OCI-LY7 (cell line): ENCODE measurements around the gene PODN. TPM values are rescaled to one million over a fixed set of nuclear protein-coding genes. Genes with fewer than 3 reads are reported as not detected.

Experiments
- BruUV-seq: library from RNA; stranded (reverse); fragments of 400-500 nt; replicated peaks from 2 replicates; lab custom pipeline; 2021; lab: Mats Ljungman, UMichigan
- CTCF ChIA-PET: fragments of 300-600 bp; sonication (Branson Sonifier 250); formaldehyde crosslinking; loops from one replicate; lab custom pipeline; 2022; ENCODE audit warnings: antibody characterized with exemption; ENCODE audit not compliant: unreplicated experiment; lab: Charles Lee
- POLR2A ChIA-PET: fragments of 300-600 bp; sonication (Branson Sonifier 250); formaldehyde crosslinking; loops from one replicate; lab custom pipeline; 2022; ENCODE audit warnings: antibody characterized with exemption; lab: Charles Lee
- DNase-seq: peaks from one replicate; pipeline ENCODE4 v3.0.0-alpha.2; 2015; ENCODE audit warnings: low spot score
- H2AFZ ChIP-seq: fragments of 200-600 bp; sonication (generic), shearing (Covaris generic); 2 replicates; pipeline ENCODE4 v1.6.1; 2014; ENCODE audit warnings: mild to moderate bottlenecking, antibody characterized with exemption, low read length, moderate library complexity
- H3K27ac ChIP-seq: fragments of 200-600 bp; sonication (generic); 2 replicates; pipeline ENCODE4 v1.5.1; 2014; ENCODE audit warnings: mixed run types, low read depth, mild to moderate bottlenecking, moderate library complexity, low read length, inconsistent platforms; ENCODE audit not compliant: poor library complexity, severe bottlenecking
- H3K36me3 ChIP-seq: fragments of 200-600 bp; sonication (generic); 2 replicates; pipeline ENCODE4 v1.6.1; 2014; ENCODE audit warnings: mild to moderate bottlenecking, antibody characterized with exemption, low read length, moderate library complexity, mixed read lengths; ENCODE audit not compliant: insufficient read depth
- H3K4me1 ChIP-seq: fragments of 200-600 bp; sonication (generic); 2 replicates; pipeline ENCODE4 v1.5.1; 2014; ENCODE audit warnings: mild to moderate bottlenecking, low read length; ENCODE audit not compliant: insufficient read depth, poor library complexity, severe bottlenecking
- H3K4me2 ChIP-seq: fragments of 200-600 bp; sonication (generic); 2 replicates; pipeline ENCODE4 v1.6.1; 2014; ENCODE audit warnings: mild to moderate bottlenecking, low read length
- H3K4me3 ChIP-seq: fragments of 200-600 bp; sonication (generic); 2 replicates; pipeline ENCODE4 v1.5.1; 2014; ENCODE audit warnings: mild to moderate bottlenecking, low read depth, low read length; ENCODE audit not compliant: poor library complexity, severe bottlenecking
- H3K79me2 ChIP-seq: fragments of 200-600 bp; sonication (generic); 2 replicates; pipeline ENCODE4 v1.6.1; 2016; ENCODE audit warnings: low read depth, mild to moderate bottlenecking, low read length, moderate library complexity, mixed read lengths; ENCODE audit not compliant: insufficient read depth
- H3K9me2 ChIP-seq: fragments of 200-600 bp; sonication (generic); 2 replicates; pipeline ENCODE4 v1.6.1; 2016; ENCODE audit warnings: mild to moderate bottlenecking, low read length, mixed read lengths; ENCODE audit not compliant: insufficient read depth
- H3K9me3 ChIP-seq: fragments of 200-600 bp; sonication (generic); 2 replicates; pipeline ENCODE4 v1.6.1; 2014; ENCODE audit warnings: mild to moderate bottlenecking, mixed run types, low read length, mixed read lengths
- H4K20me1 ChIP-seq: fragments of 200-600 bp; sonication (generic); 2 replicates; pipeline ENCODE4 v1.6.1; 2014; ENCODE audit warnings: mild to moderate bottlenecking, antibody characterized with exemption, low read length, moderate library complexity, mixed read lengths; ENCODE audit not compliant: insufficient read depth
- EZH2phosphoT487 ChIP-seq: fragments of 200-600 bp; sonication (generic); IDR thresholded peaks from 2 replicates; pipeline ENCODE4 v1.6.1; 2018; ENCODE audit warnings: low read depth, borderline replicate concordance, mild to moderate bottlenecking, mixed run types, antibody characterized with exemption, low read length, moderate library complexity, mixed read lengths
- intact Hi-C: fragments of 100-400 bp; cut with micrococcal nuclease; formaldehyde crosslinking; loops from one replicate; pipeline ENCODE4 v1.10.0; 2022; ENCODE audit not compliant: unreplicated experiment
- total RNA-seq, 2 experiments: library from RNA; depleted of rRNA in 1 of 2; stranded (reverse); fragments of >200 nt in 1 of 2; shearing (Covaris generic) in 1 of 2; gene quantifications; 2 replicates each; pipeline ENCODE4 v1.2.3, GENCODE V29; 2014 to 2022
- TF ChIP-seq, protein P1 (sequence below): fragments of 200-600 bp; sonication (generic); conservative IDR thresholded peaks from 2 replicates; pipeline ENCODE4 v1.5.1; 2014; ENCODE audit warnings: mild to moderate bottlenecking, antibody characterized with exemption, low read length, moderate library complexity, mixed read lengths

Gene PODN
- total RNA-seq, 2 experiments from 2014 or later, result not detected

DNA sequence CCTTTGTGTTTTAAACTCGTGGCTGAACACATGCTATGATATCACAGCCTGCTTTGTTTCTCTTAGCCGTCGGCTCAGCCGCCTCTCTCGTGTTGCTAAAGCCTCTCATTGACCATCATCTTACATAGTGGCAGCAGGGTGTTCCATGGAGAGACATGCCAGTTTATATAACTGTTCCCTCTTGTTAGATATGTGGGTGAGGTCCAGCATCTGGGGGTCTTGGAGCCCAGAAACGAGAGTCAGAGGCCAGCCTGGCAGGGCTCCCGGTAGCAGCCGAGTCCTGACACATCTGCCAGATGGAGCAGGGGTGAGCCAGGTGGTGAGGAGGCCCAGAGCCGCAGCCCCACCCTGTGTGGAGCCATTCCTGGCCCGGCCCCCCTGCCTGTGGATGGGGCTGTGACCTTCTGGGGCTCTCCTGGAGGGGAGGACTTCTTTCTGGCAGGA, 11.9 kb downstream of the PODN start:
- no peak overlapping the region for H3K27ac ChIP-seq
- H3K9me2 ChIP-seq, result no peaks in the 10 kb centered on the region
- ChIA-PET CTCF (no interaction called here), POLR2A (no interaction called here)
- no peaks in the 10 kb centered on the region for H3K79me2 ChIP-seq
- no peak overlapping the region for H3K4me3 ChIP-seq
- H3K4me2 ChIP-seq, result no peak overlapping the region
- no TSS peak for BruUV-seq
- intact Hi-C loops, result no loop called here
- H3K4me1 ChIP-seq, result no peaks in the 10 kb centered on the region
- no peaks in the 10 kb centered on the region for H4K20me1 ChIP-seq
- H3K36me3 ChIP-seq, result no peaks in the 10 kb centered on the region
- no peak for DNase-seq
- no peak for TF ChIP-seq EZH2phosphoT487
- TF ChIP-seq, protein P1, sequence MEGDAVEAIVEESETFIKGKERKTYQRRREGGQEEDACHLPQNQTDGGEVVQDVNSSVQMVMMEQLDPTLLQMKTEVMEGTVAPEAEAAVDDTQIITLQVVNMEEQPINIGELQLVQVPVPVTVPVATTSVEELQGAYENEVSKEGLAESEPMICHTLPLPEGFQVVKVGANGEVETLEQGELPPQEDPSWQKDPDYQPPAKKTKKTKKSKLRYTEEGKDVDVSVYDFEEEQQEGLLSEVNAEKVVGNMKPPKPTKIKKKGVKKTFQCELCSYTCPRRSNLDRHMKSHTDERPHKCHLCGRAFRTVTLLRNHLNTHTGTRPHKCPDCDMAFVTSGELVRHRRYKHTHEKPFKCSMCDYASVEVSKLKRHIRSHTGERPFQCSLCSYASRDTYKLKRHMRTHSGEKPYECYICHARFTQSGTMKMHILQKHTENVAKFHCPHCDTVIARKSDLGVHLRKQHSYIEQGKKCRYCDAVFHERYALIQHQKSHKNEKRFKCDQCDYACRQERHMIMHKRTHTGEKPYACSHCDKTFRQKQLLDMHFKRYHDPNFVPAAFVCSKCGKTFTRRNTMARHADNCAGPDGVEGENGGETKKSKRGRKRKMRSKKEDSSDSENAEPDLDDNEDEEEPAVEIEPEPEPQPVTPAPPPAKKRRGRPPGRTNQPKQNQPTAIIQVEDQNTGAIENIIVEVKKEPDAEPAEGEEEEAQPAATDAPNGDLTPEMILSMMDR, result no peak
- no peak overlapping the region for H2AFZ ChIP-seq
- H3K9me3 ChIP-seq, result no peaks in the 10 kb centered on the region

DNA sequence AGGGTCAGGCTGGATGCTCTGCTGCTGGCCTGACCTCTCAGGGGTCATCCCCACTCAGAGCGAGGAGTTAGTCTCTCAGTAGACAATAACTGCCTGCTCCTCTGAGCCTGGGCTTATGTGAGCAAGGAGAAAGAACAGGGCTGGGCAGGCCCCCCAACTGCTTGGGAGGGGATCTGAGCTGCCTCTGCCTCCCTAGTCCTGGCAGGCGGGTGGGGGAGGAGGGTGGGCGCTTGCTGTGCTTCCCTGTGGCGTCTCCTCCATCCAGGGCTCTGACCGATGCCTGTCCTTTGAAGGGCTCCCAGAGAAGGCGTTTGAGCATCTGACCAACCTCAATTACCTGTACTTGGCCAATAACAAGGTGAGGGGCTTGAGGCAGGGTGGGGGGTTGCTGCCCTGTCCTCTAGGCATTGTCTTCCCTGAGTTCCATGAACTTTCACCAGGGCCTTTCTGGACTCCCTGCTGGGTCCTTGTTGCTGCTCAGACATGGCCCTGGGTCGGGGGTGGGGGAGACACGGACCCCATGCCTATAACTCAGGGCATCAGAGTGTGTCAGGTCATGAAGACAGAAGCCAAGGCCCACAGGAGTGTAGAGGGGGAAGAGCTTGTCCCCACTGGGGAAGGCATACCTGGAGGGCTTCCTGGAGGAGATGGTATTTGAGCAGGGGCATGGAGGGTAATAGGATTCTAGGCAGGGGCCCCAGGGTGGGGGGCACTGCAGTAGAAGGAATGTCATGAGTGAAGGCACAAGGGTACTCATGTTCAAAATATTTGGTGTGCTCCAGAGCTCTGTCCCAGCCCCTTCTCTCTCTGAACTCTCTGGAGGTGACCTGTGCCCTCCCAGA, 12.5 kb downstream of the PODN start:
- no peaks in the 10 kb centered on the region for H3K79me2 ChIP-seq
- CTCF ChIA-PET, result no interaction called here
- H3K9me2 ChIP-seq, result no peaks in the 10 kb centered on the region
- no peak overlapping the region for H3K4me2 ChIP-seq
- intact Hi-C loops, result no loop called here
- H3K4me1 ChIP-seq, result no peaks in the 10 kb centered on the region
- no peak overlapping the region for H3K4me3 ChIP-seq
- no peak overlapping the region for H3K27ac ChIP-seq
- no peak for DNase-seq
- no peak overlapping the region for H2AFZ ChIP-seq
- H3K36me3 ChIP-seq, result no peaks in the 10 kb centered on the region
- no TSS peak for BruUV-seq
- TF ChIP-seq, protein P1, result no peak
- no peak for TF ChIP-seq EZH2phosphoT487
- H4K20me1 ChIP-seq, result no peaks in the 10 kb centered on the region
- POLR2A ChIA-PET, result interaction anchor here (0.7 kb wide), 1 partner anchor 75 kb away, joined by 4 read pairs; no protein-coding TSS in a partner anchor
- no peaks in the 10 kb centered on the region for H3K9me3 ChIP-seq

- POLR2A ChIA-PET, result interaction anchor here (0.7 kb wide), 1 partner anchor 75 kb away, joined by 4 read pairs; no protein-coding TSS in a partner anchor
- Histone ChIP-seq H3K79me2 (no peaks in the 10 kb centered on the region), H2AFZ (no peak overlapping the region), H3K27ac (no peak overlapping the region), H3K4me3 (no peak overlapping the region), H3K9me3 (no peaks in the 10 kb centered on the region), H3K4me1 (no peaks in the 10 kb centered on the region), H4K20me1 (no peaks in the 10 kb centered on the region), H3K4me2 (no peak overlapping the region), H3K36me3 (no peaks in the 10 kb centered on the region), H3K9me2 (no peaks in the 10 kb centered on the region)
- TF ChIP-seq, protein P1, result no peak
- no peak for TF ChIP-seq EZH2phosphoT487
- DNase-seq, result no peak
- BruUV-seq, result no TSS peak
- intact Hi-C loops, result no loop called here
- CTCF ChIA-PET, result no interaction called here
Observed at GRCh38 chr1:53075206-53075605, 13.2 kb downstream of the PODN start.
